ENCODE data around the gene CPT1B.
"Not testable (repeated sequence)": the region's sequence is repeated elsewhere in the genome, so short reads cannot be mapped to it uniquely, and the experiment has no call there.

CPT1B gene

GRCh38 chr22:50544078-50544745 is 34.0 kb downstream of the CPT1B start:
- no peak for DNase-seq

GRCh38 chr22:50542416-50542927 is 35.8 kb downstream of the CPT1B start:
- DNase-seq, result no peak

- not testable (repeated sequence) for DNase-seq
Observed at GRCh38 chr22:50541667-50542026, 36.6 kb downstream of the CPT1B start.

- no peak for DNase-seq
Observed at GRCh38 chr22:50540381-50540780, 37.8 kb downstream of the CPT1B start.

- DNase-seq, result no peak
Observed at GRCh38 chr22:50537765-50538164, 40.5 kb downstream of the CPT1B start.

- no peak for DNase-seq
Observed at GRCh38 chr22:50536226-50536625, 42.0 kb downstream of the CPT1B start.

GRCh38 chr22:50535113-50535512 is 43.1 kb downstream of the CPT1B start:
- DNase-seq, result no peak

GRCh38 chr22:50533856-50534711 is 44.1 kb downstream of the CPT1B start:
- DNase-seq, result not testable (repeated sequence)

- DNase-seq, result no peak
Observed at GRCh38 chr22:50532824-50533796, 45.1 kb downstream of the CPT1B start.

- DNase-seq, result peak in 1 of 2 experiments; percentile 14
Observed at GRCh38 chr22:50531962-50532674, 46.1 kb downstream of the CPT1B start.

GRCh38 chr22:50531546-50531961 is 46.7 kb downstream of the CPT1B start:
- peak in 1 of 2 experiments; percentile 24 for DNase-seq

GRCh38 chr22:50530877-50531545 is 47.2 kb downstream of the CPT1B start:
- DNase-seq, result peak in 1 of 2 experiments; percentile 39

- DNase-seq, result no peak
Observed at GRCh38 chr22:50530580-50530876, 47.7 kb downstream of the CPT1B start.

- DNase-seq, result no peak
Observed at GRCh38 chr22:50529897-50530579, 48.2 kb downstream of the CPT1B start, which contains the start of gene TYMP. Gene TYMP (minus strand): TSS chr22:50530012. CDS start chr22:50529709, 303 bp downstream.

GRCh38 chr22:50529416-50529896 is 48.8 kb downstream of the CPT1B start:
- no peak for DNase-seq

GRCh38 chr22:50528682-50529415 is 49.4 kb downstream of the CPT1B start:
- no peak for DNase-seq

- no peak for DNase-seq
Observed at GRCh38 chr22:50527921-50528681, 50.1 kb downstream of the CPT1B start.

GRCh38 chr22:50526834-50527801 is 51.1 kb downstream of the CPT1B start:
- DNase-seq, result no peak

Data from NCI-H446 (cell line).